ENCODE measurements around the gene CMKLR1.

DNA sequence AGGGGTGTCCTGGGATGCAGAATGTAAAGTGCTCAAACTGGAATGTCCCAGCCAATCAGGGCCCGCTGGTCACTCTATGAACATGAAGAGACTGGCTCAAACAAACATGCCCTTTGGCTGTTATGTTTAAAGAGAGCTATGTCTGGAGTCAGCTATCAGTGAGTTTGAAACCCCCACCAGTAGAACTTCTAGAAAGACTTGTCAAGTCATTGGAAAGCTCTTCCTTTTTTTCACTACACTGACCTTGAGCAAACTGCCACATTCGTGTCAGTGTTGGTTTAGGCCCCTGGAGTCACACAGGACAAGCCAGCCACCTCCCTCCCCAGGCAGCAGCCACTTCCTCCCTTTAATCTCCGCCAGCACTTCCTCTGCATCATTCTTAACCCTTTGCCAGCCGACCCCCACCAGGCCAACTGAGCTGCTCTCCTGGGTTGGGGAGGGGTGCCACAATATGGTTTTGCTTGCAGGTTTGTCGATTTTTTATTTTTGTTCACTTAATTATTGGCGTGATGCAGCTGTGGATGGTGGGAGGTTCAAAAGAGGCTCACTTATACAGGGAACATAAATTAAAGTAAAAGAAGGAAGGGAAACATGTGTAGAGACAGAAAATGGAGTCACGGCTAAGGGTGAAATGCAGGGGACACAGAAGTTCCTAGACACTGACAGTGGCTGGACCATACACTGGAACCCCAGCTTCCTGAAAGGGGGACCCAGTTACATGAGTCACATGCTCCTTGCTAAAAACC is 25.3 kb downstream of the CMKLR1 start:
- TF ChIP-seq, protein P1, sequence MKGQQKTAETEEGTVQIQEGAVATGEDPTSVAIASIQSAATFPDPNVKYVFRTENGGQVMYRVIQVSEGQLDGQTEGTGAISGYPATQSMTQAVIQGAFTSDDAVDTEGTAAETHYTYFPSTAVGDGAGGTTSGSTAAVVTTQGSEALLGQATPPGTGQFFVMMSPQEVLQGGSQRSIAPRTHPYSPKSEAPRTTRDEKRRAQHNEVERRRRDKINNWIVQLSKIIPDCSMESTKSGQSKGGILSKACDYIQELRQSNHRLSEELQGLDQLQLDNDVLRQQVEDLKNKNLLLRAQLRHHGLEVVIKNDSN (IDR thresholded peaks at IDR 0.05) = no peak
- TF ChIP-seq EP300 (IDR thresholded peaks at IDR 0.05; ENCODE audit: borderline replicate concordance) = no peak
